K562 (cell line): ENCODE data around the gene RARRES2. TPM values are rescaled to one million over a fixed set of nuclear protein-coding genes. Genes with fewer than 3 reads are reported as not detected.

Experiments used
- BRD4 ChIP-seq: fragments of 200-600 bp; sonication (generic); IDR thresholded peaks from 2 replicates; pipeline ENCODE4 v1.6.1; 2017; ENCODE audit warnings: inconsistent platforms
- GMEB1 ChIP-seq: fragments of 250-450 bp; sonication (Bioruptor Pico); IDR thresholded peaks from 2 replicates; pipeline ENCODE4 v1.4.0; 2020; ENCODE audit warnings: mild to moderate bottlenecking
- HMBOX1 ChIP-seq: sonication (generic); IDR thresholded peaks from 2 replicates; pipeline ENCODE4 v1.6.1; 2016
- HMGN3 ChIP-seq: IDR thresholded peaks from 2 replicates; pipeline ENCODE4 v1.6.1; 2011; ENCODE audit warnings: borderline replicate concordance, low read depth, mild to moderate bottlenecking, mixed read lengths, low read length; ENCODE audit not compliant: insufficient read length; ENCODE audit errors: extremely low read depth
- MEF2A ChIP-seq: IDR thresholded peaks from 2 replicates; pipeline ENCODE4 v1.6.1; 2011; ENCODE audit warnings: low read depth, mild to moderate bottlenecking, low read length, moderate library complexity; ENCODE audit not compliant: control insufficient read depth
- MXI1 ChIP-seq: IDR thresholded peaks from 2 replicates; pipeline ENCODE4 v1.6.1; 2011; ENCODE audit warnings: low read depth, mild to moderate bottlenecking, improper control_type of control experiment, low read length
- NCOA4 ChIP-seq: fragments of 450-650 bp; IDR thresholded peaks from 2 replicates; pipeline ENCODE4 v1.6.1; 2018; ENCODE audit warnings: mild to moderate bottlenecking; ENCODE audit not compliant: partially characterized antibody
- NONO ChIP-seq, 2 experiments: fragments of 200-400 bp in 1 of 2; fragments of 450-650 bp in 1 of 2; formaldehyde crosslinking in 1 of 2; IDR thresholded peaks; 2 replicates each; pipeline ENCODE4 v1.6.1; 2017; ENCODE audit warnings: low read depth in 2 of 2, mild to moderate bottlenecking in 2 of 2, moderate library complexity in 2 of 2, low read length in 1 of 2
- PHB2 ChIP-seq: fragments of 450-650 bp; IDR thresholded peaks from 2 replicates; pipeline ENCODE4 v1.6.1; 2017; ENCODE audit warnings: low read depth
- PREB ChIP-seq: sonication (generic); formaldehyde crosslinking; IDR thresholded peaks from 2 replicates; pipeline ENCODE4 v1.8.1; 2023; ENCODE audit warnings: mild to moderate bottlenecking, missing genetic modification reagents
- ZBTB40 ChIP-seq, 2 experiments: fragments of 450-650 bp in 1 of 2; sonication (generic) in 1 of 2; formaldehyde crosslinking in 1 of 2; IDR thresholded peaks; 2 replicates each; pipeline versions ENCODE4 v1.7.1 to v1.9.0; 2016 to 2022; ENCODE audit warnings: inconsistent platforms in 1 of 2, mild to moderate bottlenecking in 1 of 2, missing genetic modification reagents in 1 of 2
- ZNF507 ChIP-seq: conservative IDR thresholded peaks from 2 replicates; pipeline ENCODE4 v1.6.1; 2017; ENCODE audit warnings: missing genetic modification characterization, missing compliant biosample characterization
- ZNF644 ChIP-seq: fragments of 200-800 bp; sonication (Bioruptor generic); IDR thresholded peaks from 2 replicates; pipeline ENCODE4 v1.6.1; 2016; ENCODE audit warnings: low read depth, missing genetic modification characterization, missing compliant biosample characterization
- polyA plus RNA-seq, 8 experiments: library from polyadenylated mRNA; depleted of rRNA in 4 of 8; stranded (reverse) in 5 of 8; unstranded in 3 of 8; fragments of >200 nt; fragmentation: Nextera tagmentation in 2 of 8; fragmentation: Illumina TruSeq in 1 of 8; extraction: Ambion mirVana in 2 of 8; extraction: Trizol in 1 of 8; gene quantifications; 2 replicates each; pipeline versions ENCODE4 v1.2.1 to v1.2.3, GENCODE V29; 2011 to 2014; ENCODE audit warnings: inconsistent platforms in 1 of 8, missing spikeins in 1 of 8
- total RNA-seq, 7 experiments: library from RNA; depleted of rRNA in 6 of 7; stranded (reverse); fragments of >200 nt in 6 of 7; fragmentation: Illumina TruSeq in 2 of 7; extraction: Trizol in 2 of 7; gene quantifications; 2 replicates each; pipeline versions ENCODE4 v1.2.1 to v1.2.3, GENCODE V29; 2011 to 2021; ENCODE audit warnings: low replicate concordance in 1 of 7

The RARRES2 gene
- total and polyA plus RNA-seq, 9 of the 15 experiments (the other 6 are each of a cell fraction or from before 2014, with no cell fraction given), result 0.11 to 1.7 (median 0.23) TPM; not detected in 6

- no peak for TF ChIP-seq HMBOX1
- TF ChIP-seq MXI1, result no peak
- no peak for TF ChIP-seq NCOA4
- no peak for TF ChIP-seq HMGN3
- no peak for TF ChIP-seq NONO (IDR thresholded peaks at IDR 0.05; ENCODE audit: low read depth in 2 of 2, low read length in 1 of 2)
- TF ChIP-seq ZNF507 (tag), result no peak
- TF ChIP-seq PHB2, result no peak
- TF ChIP-seq PREB, result no peak
- peak; percentile 53 for TF ChIP-seq ZBTB40 (IDR thresholded peaks at IDR 0.05)
- no peak; the same call in 1 of the 2 replicates for TF ChIP-seq ZBTB40 (CRISPR knock-in tag; IDR thresholded peaks at IDR 0.05)
- TF ChIP-seq GMEB1, result no peak
- TF ChIP-seq ZNF644 (tag), result no peak
- no peak for TF ChIP-seq MEF2A
- no peak for TF ChIP-seq BRD4
Measured at GRCh38 chr7:150379441-150380379, 38.3 kb upstream of the RARRES2 start (continued).
